Chondrocyte (in vitro differentiated cells): ENCODE data around the gene TMEM266. TPM values are rescaled to one million over a fixed set of nuclear protein-coding genes. Genes with fewer than 3 reads are reported as not detected.

ENCODE experiments used
- DNase-seq: peaks from one replicate; pipeline ENCODE4 v3.0.0; 2021; ENCODE audit warnings: mixed read lengths, low spot score
- H3K27ac Mint-ChIP-seq: one replicate; pipeline ENCODE4 v1.8.0; 2021; ENCODE audit warnings: mild to moderate bottlenecking, moderate library complexity, mixed read lengths; ENCODE audit not compliant: unreplicated experiment
- H3K27me3 Mint-ChIP-seq: 2 replicates; pipeline ENCODE4 v1.8.0; 2021; ENCODE audit warnings: low read depth, mixed read lengths
- H3K36me3 Mint-ChIP-seq: 2 replicates; pipeline ENCODE4 v1.8.0; 2021; ENCODE audit warnings: low read depth, mixed read lengths
- H3K4me1 Mint-ChIP-seq: 2 replicates; pipeline ENCODE4 v1.8.0; 2021; ENCODE audit warnings: low read depth, mild to moderate bottlenecking, mixed read lengths
- H3K4me3 Mint-ChIP-seq: one replicate; pipeline ENCODE4 v1.8.0; 2021; ENCODE audit warnings: mild to moderate bottlenecking, moderate library complexity, mixed read lengths; ENCODE audit not compliant: unreplicated experiment
- H3K9me3 Mint-ChIP-seq: 2 replicates; pipeline ENCODE4 v1.8.0; 2021; ENCODE audit warnings: low read depth, mixed read lengths
- CTCF ChIP-seq: fragments of 200-600 bp; sonication (generic); IDR thresholded peaks from 2 replicates; pipeline ENCODE4 v1.5.0; 2021; ENCODE audit warnings: antibody characterized with exemption, mild to moderate bottlenecking, moderate library complexity
- total RNA-seq: library from RNA; stranded (reverse); gene quantifications from 3 replicates; pipeline ENCODE4 v1.2.1, GENCODE V29; 2021

The TMEM266 gene
- total RNA-seq, 1 donor from 2014 or later, result 0.20 TPM

- DNase-seq, result no peak
- no peak for TF ChIP-seq CTCF
- Mint-ChIP-seq H3K9me3 (peaks cover 8% of the 10 kb centered on the region), H3K36me3 (no peaks in the 10 kb centered on the region), H3K27me3 (peaks cover 11% of the 10 kb centered on the region), H3K4me3 (no peak overlapping the region), H3K27ac (no peak overlapping the region), H3K4me1 (no peaks in the 10 kb centered on the region)
Measured at GRCh38 chr15:76114561-76114960, 54.8 kb downstream of the TMEM266 start.

GRCh38 chr15:76116138-76116885 lies 56.5 kb downstream of the TMEM266 start:
- peaks cover 11% of the 10 kb centered on the region for H3K27me3 Mint-ChIP-seq
- DNase-seq, result no peak
- no peak for TF ChIP-seq CTCF
- H3K4me1 Mint-ChIP-seq, result no peaks in the 10 kb centered on the region
- H3K27ac Mint-ChIP-seq, result no peak overlapping the region
- H3K4me3 Mint-ChIP-seq, result no peak overlapping the region
- no peaks in the 10 kb centered on the region for H3K36me3 Mint-ChIP-seq
- peaks cover 1% of the 10 kb centered on the region for H3K9me3 Mint-ChIP-seq

GRCh38 chr15:76117181-76117580 lies 57.4 kb downstream of the TMEM266 start:
- DNase-seq, result no peak
- TF ChIP-seq CTCF, result no peak
- H3K4me1 Mint-ChIP-seq, result no peaks in the 10 kb centered on the region
- H3K9me3 Mint-ChIP-seq, result no peaks in the 10 kb centered on the region
- H3K27ac Mint-ChIP-seq, result no peak overlapping the region
- no peaks in the 10 kb centered on the region for H3K36me3 Mint-ChIP-seq
- H3K27me3 Mint-ChIP-seq, result peaks cover 17% of the 10 kb centered on the region
- H3K4me3 Mint-ChIP-seq, result no peak overlapping the region

GRCh38 chr15:76118767-76119166 lies 59.0 kb downstream of the TMEM266 start:
- no peak overlapping the region for H3K27ac Mint-ChIP-seq
- no peak for TF ChIP-seq CTCF
- no peak for DNase-seq
- H3K4me1 Mint-ChIP-seq, result no peaks in the 10 kb centered on the region
- peaks cover 17% of the 10 kb centered on the region for H3K27me3 Mint-ChIP-seq
- no peaks in the 10 kb centered on the region for H3K36me3 Mint-ChIP-seq
- no peaks in the 10 kb centered on the region for H3K9me3 Mint-ChIP-seq
- H3K4me3 Mint-ChIP-seq, result no peak overlapping the region

GRCh38 chr15:76123031-76123430 lies 63.2 kb downstream of the TMEM266 start:
- peaks cover 11% of the 10 kb centered on the region for H3K27me3 Mint-ChIP-seq
- no peak for TF ChIP-seq CTCF

More at GRCh38 chr15:76123031-76123430, 63.2 kb downstream of the TMEM266 start:
- DNase-seq, result no peak
- H3K36me3 Mint-ChIP-seq, result no peaks in the 10 kb centered on the region
- H3K4me1 Mint-ChIP-seq, result no peaks in the 10 kb centered on the region
- H3K4me3 Mint-ChIP-seq, result no peak overlapping the region
- H3K27ac Mint-ChIP-seq, result no peak overlapping the region
- H3K9me3 Mint-ChIP-seq, result peaks cover 4% of the 10 kb centered on the region
